Epidermal melanocyte (primary cell): ENCODE data around the gene FAT2.
"Not testable (repeated sequence)": the region's sequence is repeated elsewhere in the genome, so short reads cannot be mapped to it uniquely, and the experiment has no call there.

Experiments used
- DNase-seq: peaks from one replicate; pipeline ENCODE4 v3.0.0; 2011; ENCODE audit warnings: low spot score; ENCODE audit not compliant: insufficient read length

Gene FAT2

GRCh38 chr5:151584057-151584937 is 6.8 kb downstream of the FAT2 start:
- DNase-seq = no peak

DNA sequence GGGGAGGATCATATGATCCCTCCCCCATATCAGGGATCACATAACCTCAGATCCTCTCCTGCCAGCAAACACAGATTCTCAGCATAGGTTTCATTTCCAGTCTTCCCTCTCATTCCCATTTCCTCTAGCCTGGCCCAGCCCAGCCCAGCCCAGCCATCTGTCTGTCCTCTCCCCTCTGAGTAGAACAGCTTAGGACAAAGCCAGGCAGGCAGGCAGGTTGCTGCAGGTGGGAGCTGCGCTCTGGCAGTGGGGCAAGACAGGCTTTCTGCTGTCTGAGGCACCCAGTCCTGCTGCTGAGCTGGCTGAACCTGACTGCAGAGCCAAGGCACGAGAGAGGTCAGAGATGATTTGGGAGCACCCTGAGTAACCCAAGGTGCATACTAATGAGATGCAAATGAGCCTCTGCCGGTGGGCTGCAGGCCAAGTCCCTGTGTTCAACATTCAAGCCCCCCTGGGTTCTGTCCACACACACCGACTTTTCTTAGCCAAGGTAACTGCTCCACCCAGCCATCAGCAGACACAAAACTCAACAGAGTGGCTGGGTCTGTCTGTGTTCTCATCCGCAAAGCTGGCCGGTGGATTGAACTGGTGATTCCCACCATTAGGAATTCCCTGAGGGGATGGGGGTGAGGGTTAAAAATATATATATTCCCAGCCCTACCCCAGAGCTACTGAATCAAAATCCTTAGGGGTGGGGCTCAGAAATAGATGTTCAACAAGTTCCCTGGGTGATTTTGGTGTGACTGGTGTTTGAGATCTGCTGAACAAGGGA is 9.1 kb downstream of the FAT2 start:
- no peak for DNase-seq

DNA sequence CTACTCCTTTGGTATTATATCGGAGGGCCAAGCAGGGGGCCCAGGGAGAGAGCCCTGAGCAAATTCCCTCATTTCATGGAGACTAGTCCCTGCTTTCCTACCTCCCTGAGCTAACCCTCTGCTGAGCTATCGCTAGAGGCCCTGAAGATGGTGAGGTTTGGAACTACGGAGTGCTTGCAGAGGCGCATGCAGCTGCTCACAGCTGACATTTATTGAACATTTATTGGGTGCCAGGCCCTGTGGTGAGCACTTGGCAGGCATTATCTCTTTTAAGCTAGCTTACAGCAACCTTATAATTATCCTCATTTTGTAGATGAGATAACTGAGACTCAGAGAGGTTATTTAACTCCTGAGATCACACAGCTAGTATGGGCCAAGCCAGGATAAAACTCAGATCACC is 9.8 kb downstream of the FAT2 start:
- DNase-seq = no peak

DNA sequence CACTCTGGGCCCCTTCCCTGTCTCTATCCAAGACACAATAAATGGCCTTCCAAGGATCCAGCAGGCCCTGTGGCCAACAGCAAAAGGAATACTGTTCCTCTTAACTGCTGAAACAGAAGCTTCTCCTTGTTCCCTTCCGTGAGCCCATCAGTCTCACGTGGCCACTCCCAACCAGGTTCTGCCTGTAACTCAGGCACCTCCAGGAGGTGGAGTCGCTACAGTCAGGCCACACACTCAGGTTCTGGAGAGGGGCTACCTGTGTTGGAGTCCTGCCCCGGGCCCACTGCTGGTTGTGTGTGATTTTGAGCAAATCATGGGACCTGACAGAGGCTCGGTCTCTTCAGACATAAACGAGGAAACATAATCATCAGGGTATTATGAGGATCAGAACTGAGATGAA is 10.3 kb downstream of the FAT2 start:
- DNase-seq = no peak

DNA sequence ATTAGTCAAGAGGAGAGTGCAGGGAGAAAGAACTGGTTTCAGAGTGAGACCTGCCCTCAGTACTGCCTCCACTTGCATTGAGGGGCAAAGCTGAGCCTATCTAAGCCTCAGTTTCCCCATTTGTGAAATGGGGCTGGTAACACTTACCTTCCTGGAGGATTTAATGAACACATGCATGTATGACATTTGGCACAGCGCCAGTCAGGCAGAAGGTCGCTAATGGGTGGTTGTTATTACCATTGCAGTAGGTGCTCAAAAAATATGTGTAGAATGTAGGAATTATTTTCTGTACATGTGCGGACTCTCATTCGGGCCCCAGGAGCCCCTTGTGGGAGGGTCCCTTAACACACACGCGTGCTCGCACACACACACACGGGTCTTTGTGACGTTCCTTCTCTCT is 10.9 kb downstream of the FAT2 start:
- DNase-seq = no peak

DNA sequence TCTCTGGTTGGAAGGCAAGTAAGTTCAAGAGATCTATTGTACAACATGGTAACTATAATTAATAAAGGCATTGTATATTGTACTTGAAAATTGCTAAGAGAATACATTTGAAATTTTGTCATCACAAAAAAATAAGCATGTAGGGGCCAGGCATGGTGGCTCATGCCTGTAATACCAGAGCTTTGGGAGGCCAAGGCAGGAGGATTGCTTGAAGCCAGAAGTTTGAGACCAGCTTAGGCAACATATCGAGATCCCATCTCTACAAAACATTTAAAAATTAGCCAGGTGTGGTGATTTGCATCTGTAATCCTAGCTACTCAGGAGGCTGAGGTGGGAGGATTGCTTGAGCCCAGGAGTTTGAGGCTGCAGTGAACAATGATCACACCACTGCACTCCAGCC is 12.0 kb downstream of the FAT2 start:
- DNase-seq = not testable (repeated sequence)

DNA sequence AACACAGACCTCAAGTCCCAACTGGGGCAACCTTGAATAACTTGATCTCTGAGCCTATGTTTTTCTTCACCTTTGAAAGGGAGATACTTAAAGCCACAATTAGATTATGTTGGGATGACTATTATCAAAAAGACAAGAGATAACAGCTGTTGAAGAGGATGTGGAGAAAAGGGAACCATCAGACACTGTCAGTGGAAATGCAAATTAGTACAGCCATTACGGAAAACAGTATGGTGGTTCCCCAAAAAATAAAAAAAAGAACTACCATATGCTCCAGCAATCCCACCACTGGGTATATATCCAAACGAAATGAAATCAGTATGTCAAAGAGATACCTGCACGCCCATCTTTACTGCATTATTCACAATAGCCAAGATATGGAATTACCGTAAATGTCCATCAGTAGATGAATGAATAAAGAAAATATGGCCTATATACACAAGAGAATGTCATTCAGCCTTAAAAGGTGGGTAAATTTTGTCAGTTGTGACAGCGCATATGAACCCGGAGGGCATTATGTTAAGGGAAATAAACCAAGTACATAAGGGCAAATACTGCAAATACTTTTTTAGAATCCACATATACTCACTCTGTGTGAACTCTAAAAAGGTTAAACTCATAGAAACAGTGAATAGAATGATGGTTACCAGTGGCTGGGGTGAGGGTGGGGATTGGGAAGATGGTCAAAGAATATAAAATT is 12.7 kb downstream of the FAT2 start:
- DNase-seq = no peak

DNA sequence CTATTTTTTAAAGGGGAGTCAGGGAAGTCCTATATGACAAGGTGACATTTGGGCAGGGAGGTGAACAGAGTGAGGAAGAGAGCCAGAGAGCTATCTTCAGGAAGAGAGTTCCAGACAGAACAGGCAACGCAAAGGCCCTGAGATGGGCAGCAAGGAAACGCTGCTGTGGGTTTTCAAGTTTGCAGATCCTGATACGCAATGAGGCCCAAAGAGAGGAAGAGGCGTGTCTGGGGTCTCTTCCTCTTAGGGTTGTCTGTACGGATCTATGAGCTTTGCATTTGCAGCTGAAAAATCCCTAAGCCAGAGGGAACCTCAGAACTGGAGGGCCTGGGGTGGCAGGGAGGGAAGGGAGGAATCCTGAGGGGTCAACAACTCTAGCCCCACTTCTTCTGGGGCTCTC is 13.6 kb downstream of the FAT2 start:
- DNase-seq = no peak

- no peak for DNase-seq
Observed at GRCh38 chr5:151574444-151574996, 16.6 kb downstream of the FAT2 start.

DNA sequence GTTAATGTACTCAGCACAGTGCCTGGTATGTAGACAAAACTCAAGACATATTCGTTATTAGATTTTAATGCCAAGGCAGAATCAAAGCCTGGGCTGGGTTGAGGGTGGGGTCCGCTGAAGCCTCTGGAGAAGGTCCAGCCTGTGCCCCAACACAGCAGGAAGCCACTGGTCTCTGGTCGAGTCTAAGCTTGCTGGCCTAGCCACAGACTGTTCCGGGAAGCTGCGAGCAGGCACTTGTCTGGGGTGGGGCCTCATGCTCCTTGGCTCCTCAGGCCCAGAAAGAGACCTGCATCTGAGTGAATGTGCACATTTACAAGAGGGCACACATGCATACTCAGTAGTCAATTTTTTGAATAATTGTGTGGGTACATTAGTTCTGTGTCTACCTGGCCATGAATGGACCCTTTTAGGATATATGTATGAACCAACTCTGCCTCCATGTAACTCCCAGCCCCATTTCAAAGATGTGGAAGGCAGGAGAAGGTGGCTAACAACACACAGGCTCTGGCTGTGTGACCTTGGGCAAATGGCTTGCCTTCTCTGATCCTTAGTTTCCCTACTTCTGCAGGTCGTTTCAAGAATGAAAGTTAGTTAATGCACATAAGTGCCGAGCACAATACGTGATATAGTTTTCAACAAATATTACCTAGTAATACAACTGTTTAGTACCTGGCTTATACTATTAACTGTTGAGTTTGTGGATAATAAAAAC is 18.3 kb downstream of the FAT2 start:
- DNase-seq = no peak

DNA sequence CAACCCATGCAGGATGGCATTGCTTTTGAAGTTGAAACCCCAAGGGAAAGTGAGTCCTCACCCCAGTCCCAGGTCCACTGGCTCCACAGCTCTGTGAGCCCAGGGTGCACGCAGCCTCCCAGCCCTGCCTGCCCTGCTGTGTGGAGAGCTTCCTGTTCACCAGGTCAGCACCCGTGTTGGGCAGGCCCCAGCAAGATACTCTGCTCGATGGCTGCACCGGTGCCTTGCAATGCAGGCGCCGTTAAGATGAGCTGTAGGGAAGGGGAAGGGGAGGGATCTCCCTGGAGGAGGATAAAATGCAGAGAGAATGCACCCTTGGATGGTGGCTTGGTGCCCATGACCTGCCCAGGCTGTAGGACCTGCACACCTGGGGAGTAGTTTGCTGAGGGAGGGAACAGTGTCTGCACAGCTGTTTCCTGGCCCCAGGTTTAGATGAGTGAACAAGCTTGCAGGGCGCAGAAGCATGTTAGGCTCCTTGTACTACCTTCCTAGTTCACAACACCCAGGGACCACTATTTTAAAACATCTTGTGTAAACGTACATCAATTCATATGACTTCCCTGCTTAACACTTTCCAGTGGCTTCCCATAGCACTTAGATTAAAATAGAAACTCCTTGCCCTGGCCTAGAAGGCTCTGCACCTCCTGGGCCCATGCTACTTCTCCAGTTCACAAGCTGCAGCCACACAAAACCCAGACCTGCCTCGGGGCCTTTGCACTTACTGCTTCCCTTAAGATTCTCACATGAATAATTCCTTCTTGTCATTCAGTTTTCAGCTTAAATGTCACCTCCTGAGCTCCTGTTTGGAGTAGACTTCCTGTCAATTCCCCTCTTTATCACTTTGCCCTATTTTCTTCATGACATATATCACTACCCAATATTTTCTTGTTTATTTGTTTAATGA is 19.6 kb downstream of the FAT2 start:
- no peak for DNase-seq

DNA sequence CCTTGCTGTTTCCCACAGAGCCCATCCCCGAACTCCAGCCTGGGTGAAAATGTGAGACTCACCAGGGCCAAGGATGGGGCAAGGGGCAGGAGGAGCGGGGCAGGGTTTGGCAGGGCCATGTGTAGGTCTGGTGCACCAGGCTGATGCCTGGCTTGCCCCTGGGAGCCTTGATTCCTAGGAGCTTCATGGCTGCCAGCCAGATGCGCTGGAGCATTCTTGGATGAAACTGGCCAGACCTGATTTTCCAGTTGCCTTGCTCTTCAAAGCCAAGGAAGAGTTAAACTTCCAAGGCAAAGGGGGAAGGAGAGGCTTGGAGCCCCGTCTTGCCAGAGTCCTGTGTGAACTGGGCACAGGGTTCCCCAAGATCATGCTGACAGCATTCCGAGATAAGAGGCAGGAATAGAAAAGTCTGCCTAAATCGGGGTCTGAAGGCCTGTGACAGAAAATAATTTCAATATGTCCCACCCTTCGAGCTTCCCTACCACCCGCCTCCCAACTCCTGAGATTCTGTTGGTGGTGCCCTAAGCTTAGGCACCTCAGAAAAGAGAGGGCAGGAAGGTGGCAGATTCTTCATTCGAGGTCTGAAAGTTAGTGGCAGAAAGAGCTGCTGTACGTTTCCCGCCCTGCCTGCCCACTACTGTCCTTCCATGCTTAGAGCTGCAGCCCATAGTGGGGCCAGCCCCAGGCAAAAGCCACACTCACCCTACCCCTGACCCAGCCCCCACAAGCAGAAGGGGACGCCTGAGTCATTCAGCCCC is 20.4 kb downstream of the FAT2 start:
- DNase-seq = no peak

DNA sequence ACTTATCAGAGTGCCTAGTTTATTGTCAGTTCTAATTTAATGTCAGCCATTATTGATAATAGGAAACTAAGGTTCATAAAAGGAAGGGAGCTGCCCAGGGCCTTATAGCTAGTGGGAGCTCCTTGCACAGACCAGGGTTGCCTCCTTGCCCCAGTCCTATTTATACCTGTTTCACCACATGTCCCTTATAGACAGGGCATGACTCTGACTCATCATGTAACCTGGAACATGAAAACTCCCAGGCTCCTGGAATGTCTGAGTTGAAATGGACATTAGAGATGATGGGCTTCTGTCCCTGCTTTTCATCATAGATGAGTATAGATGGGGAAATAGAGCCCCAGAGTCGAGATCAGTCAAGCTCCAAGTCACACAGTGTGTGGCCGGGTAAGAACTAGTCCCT is 21.1 kb downstream of the FAT2 start:
- no peak for DNase-seq

GRCh38 chr5:151569132-151570046 is 21.7 kb downstream of the FAT2 start:
- DNase-seq = no peak

GRCh38 chr5:151568036-151568435 is 23.1 kb downstream of the FAT2 start:
- no peak for DNase-seq

DNA sequence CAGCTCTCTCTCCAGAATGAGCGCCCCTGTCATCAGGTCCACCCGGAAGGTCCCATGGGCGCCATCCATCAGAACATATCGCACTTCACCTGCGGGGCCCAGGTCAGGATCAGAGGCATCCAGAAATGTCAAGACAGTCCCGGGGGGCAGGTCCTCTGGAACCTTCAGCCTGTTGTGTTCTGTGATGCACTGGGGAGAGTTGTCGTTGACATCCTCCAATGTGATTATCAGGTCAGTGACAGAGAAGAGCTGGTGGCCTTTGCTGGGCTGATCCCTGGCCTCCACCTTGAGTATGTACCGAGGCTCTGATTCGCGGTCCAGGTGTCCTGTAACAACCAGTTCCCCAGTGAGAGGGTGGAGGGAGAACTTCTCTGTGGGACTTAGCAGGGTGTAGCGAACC is 25.2 kb downstream of the FAT2 start:
- no peak for DNase-seq

GRCh38 chr5:151562019-151562707 is 29.0 kb downstream of the FAT2 start:
- DNase-seq = no peak

DNA sequence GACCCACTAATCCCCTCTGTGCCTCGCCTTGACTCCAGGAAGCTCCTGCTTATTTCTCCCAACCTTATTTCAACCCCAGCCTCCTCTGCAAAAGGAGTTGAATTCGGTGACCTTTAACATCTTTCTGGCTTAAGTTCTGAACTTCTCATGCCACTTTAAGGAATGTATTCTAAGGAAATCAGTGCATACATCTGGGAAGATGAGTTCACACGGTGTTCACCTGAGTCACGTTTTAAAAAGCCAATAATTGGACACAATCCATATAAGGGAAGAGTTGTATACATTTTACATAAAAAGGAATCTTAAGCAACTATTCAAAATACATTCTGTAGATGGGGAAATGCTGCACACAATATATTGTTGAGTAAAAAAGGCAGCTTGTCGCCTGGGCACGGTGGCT is 33.2 kb downstream of the FAT2 start:
- no peak for DNase-seq
